Measurements from ENCODE around the gene AP5Z1. TPM values are rescaled to one million over a fixed set of nuclear protein-coding genes. Genes with fewer than 3 reads are reported as not detected.

The AP5Z1 gene
- total RNA-seq, 2 donors from 2014 or later = 20.2 to 23.4 TPM

DNA sequence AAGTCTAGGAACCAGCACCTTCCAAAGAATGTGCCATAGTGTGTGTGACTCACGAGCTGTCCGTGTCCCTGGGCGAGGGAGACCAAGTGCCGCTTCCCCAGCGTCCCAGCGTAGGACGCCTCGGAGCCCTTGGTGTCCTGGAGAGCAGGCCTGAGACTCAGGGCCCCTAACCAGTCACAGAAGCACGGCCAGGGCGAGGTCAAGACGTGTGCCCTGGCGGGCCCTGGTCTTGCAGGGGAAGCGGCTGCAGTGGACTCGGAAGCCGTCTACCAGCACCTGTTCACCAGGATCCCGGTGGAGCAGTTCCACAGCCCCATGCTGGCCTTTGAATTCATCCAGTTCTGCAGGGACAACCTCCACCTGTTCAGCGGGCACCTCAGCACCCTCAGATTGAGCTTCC lies 10.6 kb downstream of the AP5Z1 start:
- WGBS, 2 donors = 92 to 93% methylated on average over 8 to 17 of the region's 17 CpGs
- Histone ChIP-seq H3K27ac (no peak overlapping the region), H3K4me1 (no peaks in the 10 kb centered on the region), H3K9me3 (no peaks in the 10 kb centered on the region), H3K4me3 (no peak overlapping the region), H3K36me3 (replicated peaks in 1 of 2; ENCODE audit: insufficient read depth in 1 of 2, low read depth in 2 of 2) (peaks cover 8 to 36% of the 10 kb centered on the region in 2 donors), H3K27me3 (no peaks in the 10 kb centered on the region)
- intact Hi-C loops (cut with DNase I) = no loop called here
- TF ChIP-seq POLR2A (IDR thresholded peaks at IDR 0.05) = no peak
- TF ChIP-seq, protein P1, sequence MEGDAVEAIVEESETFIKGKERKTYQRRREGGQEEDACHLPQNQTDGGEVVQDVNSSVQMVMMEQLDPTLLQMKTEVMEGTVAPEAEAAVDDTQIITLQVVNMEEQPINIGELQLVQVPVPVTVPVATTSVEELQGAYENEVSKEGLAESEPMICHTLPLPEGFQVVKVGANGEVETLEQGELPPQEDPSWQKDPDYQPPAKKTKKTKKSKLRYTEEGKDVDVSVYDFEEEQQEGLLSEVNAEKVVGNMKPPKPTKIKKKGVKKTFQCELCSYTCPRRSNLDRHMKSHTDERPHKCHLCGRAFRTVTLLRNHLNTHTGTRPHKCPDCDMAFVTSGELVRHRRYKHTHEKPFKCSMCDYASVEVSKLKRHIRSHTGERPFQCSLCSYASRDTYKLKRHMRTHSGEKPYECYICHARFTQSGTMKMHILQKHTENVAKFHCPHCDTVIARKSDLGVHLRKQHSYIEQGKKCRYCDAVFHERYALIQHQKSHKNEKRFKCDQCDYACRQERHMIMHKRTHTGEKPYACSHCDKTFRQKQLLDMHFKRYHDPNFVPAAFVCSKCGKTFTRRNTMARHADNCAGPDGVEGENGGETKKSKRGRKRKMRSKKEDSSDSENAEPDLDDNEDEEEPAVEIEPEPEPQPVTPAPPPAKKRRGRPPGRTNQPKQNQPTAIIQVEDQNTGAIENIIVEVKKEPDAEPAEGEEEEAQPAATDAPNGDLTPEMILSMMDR (IDR thresholded peaks at IDR 0.05) = no peak
- ATAC-seq (no peak), DNase-seq (no peak)

DNA sequence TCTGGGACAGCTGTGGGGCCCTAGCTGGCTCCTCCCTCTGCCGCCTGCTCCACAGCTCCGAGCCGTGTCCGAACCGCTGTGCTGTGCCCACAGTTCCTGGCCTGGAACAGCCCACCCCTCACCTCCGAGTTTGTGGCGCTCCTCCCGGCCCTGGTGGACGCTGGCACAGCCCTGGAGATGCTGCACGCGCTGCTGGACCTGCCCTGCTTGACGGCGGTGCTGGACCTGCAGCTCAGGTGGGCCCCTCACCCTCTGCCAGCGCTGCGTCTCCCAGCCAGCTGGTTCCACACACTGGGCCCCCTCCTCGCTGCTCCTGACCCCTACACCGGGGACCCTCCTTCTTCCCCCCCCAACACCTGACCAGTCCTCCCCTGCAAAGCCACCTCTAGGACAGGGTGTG lies 12.1 kb downstream of the AP5Z1 start:
- intact Hi-C loops (cut with DNase I) = no loop called here
- TF ChIP-seq, protein P1 (IDR thresholded peaks at IDR 0.05) = no peak
- TF ChIP-seq POLR2A (IDR thresholded peaks at IDR 0.05) = no peak
- H3K27ac ChIP-seq = no peak overlapping the region
- peaks cover 9% of the 10 kb centered on the region for H3K4me1 ChIP-seq
- no peak for DNase-seq
- no peaks in the 10 kb centered on the region for H3K27me3 ChIP-seq
- no peak overlapping the region for H3K4me3 ChIP-seq
- H3K9me3 ChIP-seq = no peaks in the 10 kb centered on the region
- WGBS, 2 donors = 91 to 97% methylated on average over 5 to 17 of the region's 17 CpGs
- peaks cover 12 to 21% of the 10 kb centered on the region in 2 donors for H3K36me3 ChIP-seq (replicated peaks in 1 of 2; ENCODE audit: insufficient read depth in 1 of 2, low read depth in 2 of 2)
- ATAC-seq = no peak

DNA sequence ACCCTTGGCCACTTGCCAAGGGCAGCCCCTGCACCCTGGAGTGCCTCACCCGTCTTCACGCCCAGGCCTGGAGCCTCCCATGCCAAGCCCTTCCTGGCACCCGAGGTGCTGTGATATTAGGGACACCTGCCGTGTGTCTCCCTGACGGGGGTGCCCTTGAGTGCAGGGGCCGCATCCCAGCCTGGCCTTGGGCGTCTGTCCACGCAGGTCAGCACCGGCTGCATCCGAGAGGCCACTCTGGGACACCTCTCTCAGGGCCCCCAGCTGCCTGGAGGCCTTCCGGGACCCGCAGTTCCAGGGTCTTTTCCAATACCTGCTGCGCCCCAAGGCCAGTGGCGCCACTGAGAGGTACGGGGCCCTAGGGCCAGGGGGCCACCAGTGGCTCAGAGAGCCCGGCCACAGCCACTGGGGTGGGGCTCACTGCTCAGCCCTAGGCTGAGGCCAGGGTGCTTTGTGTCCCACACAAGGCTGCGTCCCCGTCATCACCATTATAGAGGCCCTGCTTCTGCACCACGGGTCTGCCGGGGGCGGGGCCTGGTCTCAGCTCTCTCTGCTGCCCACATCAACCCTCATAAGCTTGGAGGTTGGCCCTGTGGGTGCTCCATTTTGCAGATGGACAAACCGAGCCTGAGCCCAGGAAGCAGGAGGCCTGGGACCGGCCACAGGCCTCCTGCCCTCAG lies 12.7 kb downstream of the AP5Z1 start:
- no peaks in the 10 kb centered on the region for H3K27me3 ChIP-seq
- intact Hi-C loops (cut with DNase I) = no loop called here
- H3K9me3 ChIP-seq = no peaks in the 10 kb centered on the region
- no peak overlapping the region for H3K27ac ChIP-seq
- H3K4me1 ChIP-seq = peaks cover 15% of the 10 kb centered on the region
- ATAC-seq (no peak), DNase-seq (no peak)
- 85 to 100% methylated on average over 3 to 23 of the region's 23 CpGs for WGBS, 2 donors
- H3K36me3 ChIP-seq (replicated peaks in 1 of 2; ENCODE audit: insufficient read depth in 1 of 2, low read depth in 2 of 2) = peaks cover 12 to 19% of the 10 kb centered on the region in 2 donors
- H3K4me3 ChIP-seq = no peak overlapping the region
- no peak for TF ChIP-seq POLR2A (IDR thresholded peaks at IDR 0.05)
- TF ChIP-seq, protein P1 (IDR thresholded peaks at IDR 0.05) = no peak

DNA sequence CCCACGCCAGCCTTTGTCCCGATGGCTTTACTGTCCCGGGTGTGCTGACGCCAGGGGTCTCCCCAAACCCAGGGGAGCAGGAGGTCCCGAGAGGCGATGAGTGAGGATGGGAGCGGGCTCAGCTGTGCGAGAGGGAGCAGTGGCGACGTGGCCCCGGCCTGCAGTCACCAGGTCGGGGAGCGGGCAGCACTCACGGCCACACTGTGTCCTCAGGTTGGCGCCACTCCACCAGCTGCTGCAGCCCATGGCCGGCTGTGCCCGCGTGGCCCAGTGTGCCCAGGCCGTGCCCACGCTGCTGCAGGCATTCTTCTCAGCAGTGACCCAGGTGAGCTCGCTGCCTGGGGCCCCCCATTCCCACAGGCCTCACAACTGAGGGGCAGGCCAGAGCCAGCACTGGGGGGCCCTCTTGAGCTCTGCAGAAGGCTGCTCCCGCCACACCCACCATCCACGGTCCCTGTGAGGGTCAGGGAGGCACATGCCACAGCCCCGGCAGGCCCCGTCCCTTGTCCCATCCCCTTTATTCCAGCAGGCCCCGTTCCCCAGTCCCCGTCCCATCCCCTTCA lies 13.3 kb downstream of the AP5Z1 start:
- TF ChIP-seq, protein P1 (IDR thresholded peaks at IDR 0.05) = no peak
- no peak for TF ChIP-seq POLR2A (IDR thresholded peaks at IDR 0.05)
- peaks cover 15% of the 10 kb centered on the region for H3K4me1 ChIP-seq
- ATAC-seq (no peak), DNase-seq (no peak)
- WGBS, 2 donors = 89 to 95% methylated on average over 6 to 27 of the region's 27 CpGs
- H3K9me3 ChIP-seq = no peaks in the 10 kb centered on the region
- intact Hi-C loops (cut with DNase I) = no loop called here
- H3K36me3 ChIP-seq (replicated peaks in 1 of 2; ENCODE audit: insufficient read depth in 1 of 2, low read depth in 2 of 2) = peaks cover 12 to 19% of the 10 kb centered on the region in 2 donors
- H3K27me3 ChIP-seq = no peaks in the 10 kb centered on the region
- H3K27ac ChIP-seq = no peak overlapping the region
- H3K4me3 ChIP-seq = no peak overlapping the region

Measured in body of pancreas (tissue), 4 donors.